PC-3 (cell line): Measurements from ENCODE around the gene RASSF5.

ENCODE experiments used
- CTCF ChIP-seq: fragments of 300-600 bp; sonication (generic); conservative IDR thresholded peaks from 2 replicates; pipeline ENCODE4 v1.5.1; 2017; ENCODE audit warnings: antibody characterized with exemption, low read depth, mild to moderate bottlenecking, low read length
- EZH2phosphoT487 ChIP-seq: fragments of 300-600 bp; sonication (generic); IDR thresholded peaks from 2 replicates; pipeline ENCODE4 v1.6.1; 2018; ENCODE audit warnings: mild to moderate bottlenecking, antibody characterized with exemption, low read length, borderline replicate concordance

DNA sequence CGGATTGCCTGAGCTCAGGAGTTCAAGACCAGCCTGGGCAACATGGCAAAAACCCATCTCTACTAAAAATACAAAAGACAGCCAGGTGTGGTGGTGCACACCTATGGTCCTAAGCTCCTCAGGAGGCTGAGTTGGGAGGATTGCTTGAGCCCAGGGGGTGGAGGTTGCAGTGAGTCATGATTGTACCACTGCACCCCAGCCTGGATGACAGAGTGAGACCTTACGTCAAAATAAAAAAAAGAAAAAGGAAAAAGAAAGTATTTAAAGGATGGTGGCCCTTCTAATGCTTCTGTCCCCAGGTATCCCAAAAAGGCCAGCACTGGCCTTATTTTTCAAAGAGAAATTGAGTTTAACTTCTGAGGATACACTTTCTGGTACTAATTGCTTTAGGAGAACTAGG lies 35.3 kb upstream of the RASSF5 start:
- TF ChIP-seq CTCF (no peak), EZH2phosphoT487 (no peak)
